ENCODE measurements around the gene P3H2. TPM values are rescaled to one million over a fixed set of nuclear protein-coding genes. Genes with fewer than 3 reads are reported as not detected.

Gene P3H2
- total RNA-seq, 1 experiment from 2014 or later: 0.76 TPM

GRCh38 chr3:189988854-189989253 is 131.8 kb downstream of the P3H2 start:
- BruUV-seq (replicated peaks): no TSS peak

More at GRCh38 chr3:189988854-189989253, 131.8 kb downstream of the P3H2 start:
- Histone ChIP-seq H3K9me2 (ENCODE audit: insufficient read depth) (no peaks in the 10 kb centered on the region; the same call in none of the 2 replicates), H4K20me1 (ENCODE audit: insufficient read depth) (no peaks in the 10 kb centered on the region), H3K79me2 (ENCODE audit: insufficient read depth, low read length) (no peaks in the 10 kb centered on the region), H3K27ac (ENCODE audit: low read depth, low read length) (no peak overlapping the region), H2AFZ (ENCODE audit: low read depth, low read length, poor library complexity, severe bottlenecking) (no peak overlapping the region), H3K9ac (ENCODE audit: low read length) (no peak overlapping the region), H3K4me2 (ENCODE audit: low read length) (no peak overlapping the region), H3K27me3 (ENCODE audit: insufficient read depth, low read length) (no peaks in the 10 kb centered on the region), H3K36me3 (ENCODE audit: control insufficient read depth in 1 of 2, insufficient read depth in 2 of 2, low read length in 2 of 2) (no peaks in the 10 kb centered on the region), H3K4me3 (replicated peaks in 1 of 2; ENCODE audit: low read depth in 1 of 2, low read length in 2 of 2) (no peak overlapping the region), H3K9me3 (ENCODE audit: control insufficient read depth in 1 of 2, insufficient read depth in 1 of 2, low read depth in 1 of 2, low read length in 2 of 2) (no peaks in the 10 kb centered on the region), H3K4me1 (ENCODE audit: control insufficient read depth in 1 of 2, insufficient read depth in 2 of 2, low read length in 2 of 2) (peaks cover 4 to 8% of the 10 kb centered on the region in 2 experiments; a peak in 3 of 4 replicates)
- TF ChIP-seq MAX (IDR thresholded peaks at IDR 0.05) (no peak), ZBTB33 (IDR thresholded peaks at IDR 0.05; ENCODE audit: extremely low read depth, insufficient replicate concordance, low read length) (no peak), SIN3A (IDR thresholded peaks at IDR 0.05; ENCODE audit: low read depth) (no peak), YY1 (IDR thresholded peaks at IDR 0.05; ENCODE audit: extremely low read depth, insufficient replicate concordance, low read depth, low read length) (no peak), RAD21 (IDR thresholded peaks at IDR 0.05; ENCODE audit: low read depth) (no peak), ELF1 (IDR thresholded peaks at IDR 0.05; ENCODE audit: borderline replicate concordance, low read depth) (no peak), EZH2phosphoT487 (IDR thresholded peaks at IDR 0.05; ENCODE audit: borderline replicate concordance) (no peak), SRF (IDR thresholded peaks at IDR 0.05; ENCODE audit: low read depth) (no peak), FOSL1 (IDR thresholded peaks at IDR 0.05; ENCODE audit: low read depth) (no peak), POLR2AphosphoS5 (IDR thresholded peaks at IDR 0.05; ENCODE audit: low read depth, low read length) (no peak), JUND (IDR thresholded peaks at IDR 0.05) (no peak), ZFX (IDR thresholded peaks at IDR 0.05) (no peak), REST (IDR thresholded peaks at IDR 0.05; ENCODE audit: low read depth) (no peak), POLR2A (IDR thresholded peaks at IDR 0.05; ENCODE audit: borderline replicate concordance, extremely low read depth, insufficient read depth, insufficient read length) (no peak), SP1 (IDR thresholded peaks at IDR 0.05; ENCODE audit: low read depth) (no peak)
- TF ChIP-seq, protein P1, sequence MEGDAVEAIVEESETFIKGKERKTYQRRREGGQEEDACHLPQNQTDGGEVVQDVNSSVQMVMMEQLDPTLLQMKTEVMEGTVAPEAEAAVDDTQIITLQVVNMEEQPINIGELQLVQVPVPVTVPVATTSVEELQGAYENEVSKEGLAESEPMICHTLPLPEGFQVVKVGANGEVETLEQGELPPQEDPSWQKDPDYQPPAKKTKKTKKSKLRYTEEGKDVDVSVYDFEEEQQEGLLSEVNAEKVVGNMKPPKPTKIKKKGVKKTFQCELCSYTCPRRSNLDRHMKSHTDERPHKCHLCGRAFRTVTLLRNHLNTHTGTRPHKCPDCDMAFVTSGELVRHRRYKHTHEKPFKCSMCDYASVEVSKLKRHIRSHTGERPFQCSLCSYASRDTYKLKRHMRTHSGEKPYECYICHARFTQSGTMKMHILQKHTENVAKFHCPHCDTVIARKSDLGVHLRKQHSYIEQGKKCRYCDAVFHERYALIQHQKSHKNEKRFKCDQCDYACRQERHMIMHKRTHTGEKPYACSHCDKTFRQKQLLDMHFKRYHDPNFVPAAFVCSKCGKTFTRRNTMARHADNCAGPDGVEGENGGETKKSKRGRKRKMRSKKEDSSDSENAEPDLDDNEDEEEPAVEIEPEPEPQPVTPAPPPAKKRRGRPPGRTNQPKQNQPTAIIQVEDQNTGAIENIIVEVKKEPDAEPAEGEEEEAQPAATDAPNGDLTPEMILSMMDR (IDR thresholded peaks at IDR 0.05 in 2 of 3, conservative IDR thresholded peaks at IDR 0.05 in 1 of 3; ENCODE audit: borderline replicate concordance in 1 of 3, insufficient read depth in 1 of 3, low read depth in 2 of 3, low read length in 2 of 3): no peak
- TF ChIP-seq, protein P2, sequence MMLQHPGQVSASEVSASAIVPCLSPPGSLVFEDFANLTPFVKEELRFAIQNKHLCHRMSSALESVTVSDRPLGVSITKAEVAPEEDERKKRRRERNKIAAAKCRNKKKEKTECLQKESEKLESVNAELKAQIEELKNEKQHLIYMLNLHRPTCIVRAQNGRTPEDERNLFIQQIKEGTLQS (IDR thresholded peaks at IDR 0.05): no peak
- ChIA-PET CTCF (no interaction called here), RAD21 (ENCODE audit: low non-redundant PET in 1 of 2, low total read pairs in 2 of 2, uncharacterized antibody in 2 of 2, unreplicated experiment in 2 of 2) (no interaction called here), POLR2A (no interaction called here)
- intact Hi-C loops (cut with micrococcal nuclease): no loop called here
- ATAC-seq: no peak
- no peak for DNase-seq (ENCODE audit: low read depth, low spot score)

Measured in HCT116 (cell line).